Prostate gland (tissue), 2 donors: Measurements from ENCODE around the gene FLYWCH1.

Experiments used
- POLR2A ChIP-seq: fragments of 450-650 bp; IDR thresholded peaks from one replicate; pipeline ENCODE4 v1.6.1; 2016; ENCODE audit warnings: antibody characterized with exemption, mild to moderate bottlenecking
- POLR2AphosphoS5 ChIP-seq: sonication (generic); formaldehyde crosslinking; IDR thresholded peaks from one replicate; pipeline ENCODE4 v1.6.1; 2017; ENCODE audit warnings: antibody characterized with exemption
- TF ChIP-seq, protein P1 (sequence below), 4 experiments: fragments of 200-600 bp in 2 of 4; fragments of 450-650 bp in 2 of 4; sonication (generic) in 2 of 4; IDR thresholded peaks; 1 replicate in 3 of 4; 2 replicates in 1 of 4; pipeline ENCODE4 v1.5.1; 2016 to 2019; ENCODE audit warnings: antibody characterized with exemption in 4 of 4, mild to moderate bottlenecking in 2 of 4, moderate library complexity in 2 of 4

DNA sequence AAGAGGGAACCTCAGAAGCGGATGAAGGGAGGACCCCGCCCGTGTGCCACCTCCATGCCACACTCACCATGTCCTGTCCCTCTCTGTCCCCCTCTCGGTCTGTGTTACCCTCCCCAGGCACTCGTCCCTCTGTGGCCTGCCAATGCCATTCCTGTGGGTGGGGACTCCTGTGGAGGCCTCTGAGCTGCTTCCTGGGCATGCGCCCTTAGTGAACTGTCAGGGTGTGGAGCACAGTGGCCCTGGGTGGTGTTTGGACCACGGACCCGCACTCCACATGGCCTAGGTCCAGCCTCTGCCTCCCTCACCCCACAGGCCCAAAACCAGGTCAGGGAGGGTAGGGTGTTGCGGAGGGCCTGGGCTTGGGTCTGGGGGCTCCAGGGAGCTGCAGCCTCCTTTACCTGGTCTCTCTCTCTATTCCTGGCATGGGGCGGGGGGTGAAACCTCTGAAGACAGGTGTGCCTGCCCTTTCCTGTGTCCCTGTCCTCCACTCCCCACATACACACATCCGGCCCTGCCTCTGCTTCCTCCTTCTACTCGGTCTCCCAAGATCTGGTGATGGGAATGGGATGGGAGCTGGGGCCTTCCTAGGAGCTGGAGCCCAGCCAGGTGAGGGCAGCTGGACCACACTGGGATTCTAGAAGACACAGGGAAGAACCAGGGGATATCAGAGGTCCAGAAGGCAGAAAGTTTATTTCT is 80.0 kb downstream of the FLYWCH1 start:
- TF ChIP-seq, protein P1, sequence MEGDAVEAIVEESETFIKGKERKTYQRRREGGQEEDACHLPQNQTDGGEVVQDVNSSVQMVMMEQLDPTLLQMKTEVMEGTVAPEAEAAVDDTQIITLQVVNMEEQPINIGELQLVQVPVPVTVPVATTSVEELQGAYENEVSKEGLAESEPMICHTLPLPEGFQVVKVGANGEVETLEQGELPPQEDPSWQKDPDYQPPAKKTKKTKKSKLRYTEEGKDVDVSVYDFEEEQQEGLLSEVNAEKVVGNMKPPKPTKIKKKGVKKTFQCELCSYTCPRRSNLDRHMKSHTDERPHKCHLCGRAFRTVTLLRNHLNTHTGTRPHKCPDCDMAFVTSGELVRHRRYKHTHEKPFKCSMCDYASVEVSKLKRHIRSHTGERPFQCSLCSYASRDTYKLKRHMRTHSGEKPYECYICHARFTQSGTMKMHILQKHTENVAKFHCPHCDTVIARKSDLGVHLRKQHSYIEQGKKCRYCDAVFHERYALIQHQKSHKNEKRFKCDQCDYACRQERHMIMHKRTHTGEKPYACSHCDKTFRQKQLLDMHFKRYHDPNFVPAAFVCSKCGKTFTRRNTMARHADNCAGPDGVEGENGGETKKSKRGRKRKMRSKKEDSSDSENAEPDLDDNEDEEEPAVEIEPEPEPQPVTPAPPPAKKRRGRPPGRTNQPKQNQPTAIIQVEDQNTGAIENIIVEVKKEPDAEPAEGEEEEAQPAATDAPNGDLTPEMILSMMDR (IDR thresholded peaks at IDR 0.05) = no peak
- TF ChIP-seq POLR2AphosphoS5 (no peak), POLR2A (no peak)
